GM23338 (cell line): ENCODE measurements around the gene ZNF76. TPM values are rescaled to one million over a fixed set of nuclear protein-coding genes. Genes with fewer than 3 reads are reported as not detected.

Source experiments
- ATAC-seq: fragments of 200-7000 bp; cut with Tn5 transposase; 3 replicates; pipeline ENCODE4 v1.9.1; 2020
- DNase-seq: peaks from one replicate; pipeline ENCODE4 v3.0.0-alpha.2; 2015; ENCODE audit warnings: low spot score
- H2AFZ ChIP-seq: fragments of 200-600 bp; sonication (generic); 2 replicates; pipeline ENCODE4 v1.8.0; 2016; ENCODE audit warnings: antibody characterized with exemption, mild to moderate bottlenecking, moderate library complexity
- H3F3A ChIP-seq: fragments of 200-600 bp; sonication (generic); replicated peaks from 2 replicates; pipeline ENCODE4 v1.8.0; 2017; ENCODE audit warnings: antibody characterized with exemption, mixed run types, low read depth
- H3K27ac ChIP-seq: fragments of 200-600 bp; sonication (generic); 2 replicates; pipeline ENCODE4 v1.6.1; 2016; ENCODE audit warnings: low read depth
- H3K27me3 ChIP-seq: fragments of 200-600 bp; sonication (generic); 2 replicates; pipeline ENCODE4 v1.8.0; 2016; ENCODE audit warnings: mild to moderate bottlenecking, mixed run types, moderate library complexity; ENCODE audit not compliant: insufficient read depth
- H3K36me3 ChIP-seq: fragments of 200-600 bp; sonication (generic); 2 replicates; pipeline ENCODE4 v1.8.0; 2016; ENCODE audit warnings: mild to moderate bottlenecking; ENCODE audit not compliant: insufficient read depth
- H3K4me1 ChIP-seq: fragments of 200-600 bp; sonication (generic); 2 replicates; pipeline ENCODE4 v1.8.0; 2016; ENCODE audit warnings: mild to moderate bottlenecking, moderate library complexity; ENCODE audit not compliant: insufficient read depth
- H3K4me2 ChIP-seq: fragments of 200-600 bp; sonication (generic); 2 replicates; pipeline ENCODE4 v1.7.1; 2017; ENCODE audit warnings: mixed run types
- H3K4me3 ChIP-seq: fragments of 200-600 bp; sonication (generic); 2 replicates; pipeline ENCODE4 v1.6.1; 2016; ENCODE audit warnings: mixed run types
- H3K79me2 ChIP-seq: fragments of 200-600 bp; sonication (generic); replicated peaks from 2 replicates; pipeline ENCODE4 v1.8.0; 2017; ENCODE audit warnings: mild to moderate bottlenecking; ENCODE audit not compliant: insufficient read depth
- H3K9me2 ChIP-seq: fragments of 200-600 bp; sonication (generic); 2 replicates; pipeline ENCODE4 v1.8.0; 2017; ENCODE audit not compliant: insufficient read depth
- H4K20me1 ChIP-seq: fragments of 200-600 bp; sonication (generic); replicated peaks from 2 replicates; pipeline ENCODE4 v1.8.0; 2017; ENCODE audit warnings: mild to moderate bottlenecking; ENCODE audit not compliant: insufficient read depth
- H3K27ac Mint-ChIP-seq: 2 replicates; pipeline ENCODE4 v1.8.0; 2020; ENCODE audit warnings: inconsistent platforms, mild to moderate bottlenecking, moderate library complexity, mixed read lengths
- H3K27me3 Mint-ChIP-seq: 3 replicates; pipeline ENCODE4 v1.8.0; 2022; ENCODE audit warnings: low read depth, mild to moderate bottlenecking, moderate library complexity, mixed read lengths, inconsistent platforms; ENCODE audit not compliant: insufficient read depth, poor library complexity
- H3K36me3 Mint-ChIP-seq: 3 replicates; pipeline ENCODE4 v1.8.0; 2021; ENCODE audit warnings: low read depth, mild to moderate bottlenecking, inconsistent platforms, moderate library complexity, mixed read lengths
- H3K4me1 Mint-ChIP-seq: 3 replicates; pipeline ENCODE4 v1.8.0; 2020; ENCODE audit warnings: mild to moderate bottlenecking, inconsistent platforms, mixed read lengths
- H3K4me3 Mint-ChIP-seq: 3 replicates; pipeline ENCODE4 v1.8.0; 2021; ENCODE audit warnings: moderate library complexity, mild to moderate bottlenecking, inconsistent platforms, mixed read lengths
- H3K9me3 Mint-ChIP-seq: 3 replicates; pipeline ENCODE4 v1.8.0; 2020; ENCODE audit warnings: moderate library complexity, mild to moderate bottlenecking, inconsistent platforms, mixed read lengths
- CREB1 ChIP-seq: fragments of 250-450 bp; sonication (Bioruptor Pico); IDR thresholded peaks from 2 replicates; pipeline ENCODE4 v1.5.0; 2020; ENCODE audit warnings: low read depth, mild to moderate bottlenecking, moderate library complexity
- EZH2 ChIP-seq: fragments of 200-600 bp; sonication (generic); IDR thresholded peaks from one replicate; pipeline ENCODE4 v1.8.0; 2017; ENCODE audit warnings: antibody characterized with exemption, mild to moderate bottlenecking, low read depth; ENCODE audit not compliant: unreplicated experiment
- EZH2phosphoT487 ChIP-seq: fragments of 200-600 bp; sonication (generic); IDR thresholded peaks from one replicate; pipeline ENCODE4 v1.8.1; 2018; ENCODE audit warnings: antibody characterized with exemption; ENCODE audit not compliant: unreplicated experiment
- JUNB ChIP-seq: IDR thresholded peaks from one replicate; pipeline ENCODE4 v1.6.1; 2016; ENCODE audit warnings: antibody characterized with exemption; ENCODE audit not compliant: unreplicated experiment
- NANOG ChIP-seq: IDR thresholded peaks from 2 replicates; pipeline ENCODE4 v1.6.1; 2016; ENCODE audit warnings: antibody characterized with exemption, borderline replicate concordance
- POLR2AphosphoS5 ChIP-seq: IDR thresholded peaks from 2 replicates; pipeline ENCODE4 v1.6.1; 2016; ENCODE audit warnings: antibody characterized with exemption, low read depth
- STAT1 ChIP-seq: IDR thresholded peaks from one replicate; pipeline ENCODE4 v1.6.1; 2016; ENCODE audit warnings: antibody characterized with exemption; ENCODE audit not compliant: unreplicated experiment
- ZNF331 ChIP-seq: fragments of 250-450 bp; sonication (Bioruptor Pico); IDR thresholded peaks from 2 replicates; pipeline ENCODE4 v1.5.0; 2020; ENCODE audit warnings: low read depth, mild to moderate bottlenecking, moderate library complexity
- polyA plus RNA-seq: library from polyadenylated mRNA; unstranded; fragments of >200 nt; fragmentation: Nextera tagmentation; extraction: Ambion mirVana; gene quantifications from 2 replicates; pipeline ENCODE4 v1.2.1, GENCODE V29; 2016
- total RNA-seq: library from RNA; depleted of rRNA; stranded (reverse); fragments of >200 nt; shearing (Covaris generic); gene quantifications from 2 replicates; pipeline ENCODE4 v1.2.3, GENCODE V29; 2014
- TF ChIP-seq, protein P1 (sequence below): IDR thresholded peaks from one replicate; pipeline ENCODE4 v1.6.1; 2018; ENCODE audit warnings: antibody characterized with exemption; ENCODE audit not compliant: unreplicated experiment
- TF ChIP-seq, protein P2 (sequence below): fragments of 250-450 bp; sonication (Bioruptor Pico); IDR thresholded peaks from 2 replicates; pipeline ENCODE4 v1.5.0; 2020; ENCODE audit warnings: mild to moderate bottlenecking, moderate library complexity

ZNF76 gene
- total and polyA plus RNA-seq, 2 experiments from 2014 or later = 12.5 to 18.8 TPM

GRCh38 chr6:35216851-35217811 is 42.4 kb upstream of the ZNF76 start (continued):
- TF ChIP-seq POLR2AphosphoS5 (no peak), ZNF331 (CRISPR knock-in tag) (no peak), NANOG (no peak)
- TF ChIP-seq, protein P1, sequence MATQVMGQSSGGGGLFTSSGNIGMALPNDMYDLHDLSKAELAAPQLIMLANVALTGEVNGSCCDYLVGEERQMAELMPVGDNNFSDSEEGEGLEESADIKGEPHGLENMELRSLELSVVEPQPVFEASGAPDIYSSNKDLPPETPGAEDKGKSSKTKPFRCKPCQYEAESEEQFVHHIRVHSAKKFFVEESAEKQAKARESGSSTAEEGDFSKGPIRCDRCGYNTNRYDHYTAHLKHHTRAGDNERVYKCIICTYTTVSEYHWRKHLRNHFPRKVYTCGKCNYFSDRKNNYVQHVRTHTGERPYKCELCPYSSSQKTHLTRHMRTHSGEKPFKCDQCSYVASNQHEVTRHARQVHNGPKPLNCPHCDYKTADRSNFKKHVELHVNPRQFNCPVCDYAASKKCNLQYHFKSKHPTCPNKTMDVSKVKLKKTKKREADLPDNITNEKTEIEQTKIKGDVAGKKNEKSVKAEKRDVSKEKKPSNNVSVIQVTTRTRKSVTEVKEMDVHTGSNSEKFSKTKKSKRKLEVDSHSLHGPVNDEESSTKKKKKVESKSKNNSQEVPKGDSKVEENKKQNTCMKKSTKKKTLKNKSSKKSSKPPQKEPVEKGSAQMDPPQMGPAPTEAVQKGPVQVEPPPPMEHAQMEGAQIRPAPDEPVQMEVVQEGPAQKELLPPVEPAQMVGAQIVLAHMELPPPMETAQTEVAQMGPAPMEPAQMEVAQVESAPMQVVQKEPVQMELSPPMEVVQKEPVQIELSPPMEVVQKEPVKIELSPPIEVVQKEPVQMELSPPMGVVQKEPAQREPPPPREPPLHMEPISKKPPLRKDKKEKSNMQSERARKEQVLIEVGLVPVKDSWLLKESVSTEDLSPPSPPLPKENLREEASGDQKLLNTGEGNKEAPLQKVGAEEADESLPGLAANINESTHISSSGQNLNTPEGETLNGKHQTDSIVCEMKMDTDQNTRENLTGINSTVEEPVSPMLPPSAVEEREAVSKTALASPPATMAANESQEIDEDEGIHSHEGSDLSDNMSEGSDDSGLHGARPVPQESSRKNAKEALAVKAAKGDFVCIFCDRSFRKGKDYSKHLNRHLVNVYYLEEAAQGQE = no peak

- Histone ChIP-seq H3K36me3 (no peaks in the 10 kb centered on the region), H3K27ac (no peak overlapping the region), H3K79me2 (no peaks in the 10 kb centered on the region; the same call in 1 of the 2 replicates), H3F3A (peaks cover 8% of the 10 kb centered on the region; the same call in 1 of the 2 replicates), H3K9me2 (no peaks in the 10 kb centered on the region), H3K4me1 (peaks cover 35% of the 10 kb centered on the region), H3K27me3 (peaks cover 86% of the 10 kb centered on the region), H4K20me1 (peaks cover 22% of the 10 kb centered on the region), H2AFZ (no peak overlapping the region), H3K4me3 (peak overlapping the region; percentile 42), H3K4me2 (peak overlapping the region; percentile 75)
- no peaks in the 10 kb centered on the region for H3K9me3 Mint-ChIP-seq
- no peaks in the 10 kb centered on the region for H3K36me3 Mint-ChIP-seq
- H3K27ac Mint-ChIP-seq = no peak overlapping the region
- H3K4me1 Mint-ChIP-seq = peaks cover 48% of the 10 kb centered on the region
- DNase-seq = no peak
- peaks cover 34% of the 10 kb centered on the region for H3K27me3 Mint-ChIP-seq
- ATAC-seq = no peak
- H3K4me3 Mint-ChIP-seq = no peak overlapping the region; the same call in 2 of the 3 replicates
- TF ChIP-seq, protein P1 = no peak
- TF ChIP-seq STAT1 = no peak
- TF ChIP-seq, protein P2, sequence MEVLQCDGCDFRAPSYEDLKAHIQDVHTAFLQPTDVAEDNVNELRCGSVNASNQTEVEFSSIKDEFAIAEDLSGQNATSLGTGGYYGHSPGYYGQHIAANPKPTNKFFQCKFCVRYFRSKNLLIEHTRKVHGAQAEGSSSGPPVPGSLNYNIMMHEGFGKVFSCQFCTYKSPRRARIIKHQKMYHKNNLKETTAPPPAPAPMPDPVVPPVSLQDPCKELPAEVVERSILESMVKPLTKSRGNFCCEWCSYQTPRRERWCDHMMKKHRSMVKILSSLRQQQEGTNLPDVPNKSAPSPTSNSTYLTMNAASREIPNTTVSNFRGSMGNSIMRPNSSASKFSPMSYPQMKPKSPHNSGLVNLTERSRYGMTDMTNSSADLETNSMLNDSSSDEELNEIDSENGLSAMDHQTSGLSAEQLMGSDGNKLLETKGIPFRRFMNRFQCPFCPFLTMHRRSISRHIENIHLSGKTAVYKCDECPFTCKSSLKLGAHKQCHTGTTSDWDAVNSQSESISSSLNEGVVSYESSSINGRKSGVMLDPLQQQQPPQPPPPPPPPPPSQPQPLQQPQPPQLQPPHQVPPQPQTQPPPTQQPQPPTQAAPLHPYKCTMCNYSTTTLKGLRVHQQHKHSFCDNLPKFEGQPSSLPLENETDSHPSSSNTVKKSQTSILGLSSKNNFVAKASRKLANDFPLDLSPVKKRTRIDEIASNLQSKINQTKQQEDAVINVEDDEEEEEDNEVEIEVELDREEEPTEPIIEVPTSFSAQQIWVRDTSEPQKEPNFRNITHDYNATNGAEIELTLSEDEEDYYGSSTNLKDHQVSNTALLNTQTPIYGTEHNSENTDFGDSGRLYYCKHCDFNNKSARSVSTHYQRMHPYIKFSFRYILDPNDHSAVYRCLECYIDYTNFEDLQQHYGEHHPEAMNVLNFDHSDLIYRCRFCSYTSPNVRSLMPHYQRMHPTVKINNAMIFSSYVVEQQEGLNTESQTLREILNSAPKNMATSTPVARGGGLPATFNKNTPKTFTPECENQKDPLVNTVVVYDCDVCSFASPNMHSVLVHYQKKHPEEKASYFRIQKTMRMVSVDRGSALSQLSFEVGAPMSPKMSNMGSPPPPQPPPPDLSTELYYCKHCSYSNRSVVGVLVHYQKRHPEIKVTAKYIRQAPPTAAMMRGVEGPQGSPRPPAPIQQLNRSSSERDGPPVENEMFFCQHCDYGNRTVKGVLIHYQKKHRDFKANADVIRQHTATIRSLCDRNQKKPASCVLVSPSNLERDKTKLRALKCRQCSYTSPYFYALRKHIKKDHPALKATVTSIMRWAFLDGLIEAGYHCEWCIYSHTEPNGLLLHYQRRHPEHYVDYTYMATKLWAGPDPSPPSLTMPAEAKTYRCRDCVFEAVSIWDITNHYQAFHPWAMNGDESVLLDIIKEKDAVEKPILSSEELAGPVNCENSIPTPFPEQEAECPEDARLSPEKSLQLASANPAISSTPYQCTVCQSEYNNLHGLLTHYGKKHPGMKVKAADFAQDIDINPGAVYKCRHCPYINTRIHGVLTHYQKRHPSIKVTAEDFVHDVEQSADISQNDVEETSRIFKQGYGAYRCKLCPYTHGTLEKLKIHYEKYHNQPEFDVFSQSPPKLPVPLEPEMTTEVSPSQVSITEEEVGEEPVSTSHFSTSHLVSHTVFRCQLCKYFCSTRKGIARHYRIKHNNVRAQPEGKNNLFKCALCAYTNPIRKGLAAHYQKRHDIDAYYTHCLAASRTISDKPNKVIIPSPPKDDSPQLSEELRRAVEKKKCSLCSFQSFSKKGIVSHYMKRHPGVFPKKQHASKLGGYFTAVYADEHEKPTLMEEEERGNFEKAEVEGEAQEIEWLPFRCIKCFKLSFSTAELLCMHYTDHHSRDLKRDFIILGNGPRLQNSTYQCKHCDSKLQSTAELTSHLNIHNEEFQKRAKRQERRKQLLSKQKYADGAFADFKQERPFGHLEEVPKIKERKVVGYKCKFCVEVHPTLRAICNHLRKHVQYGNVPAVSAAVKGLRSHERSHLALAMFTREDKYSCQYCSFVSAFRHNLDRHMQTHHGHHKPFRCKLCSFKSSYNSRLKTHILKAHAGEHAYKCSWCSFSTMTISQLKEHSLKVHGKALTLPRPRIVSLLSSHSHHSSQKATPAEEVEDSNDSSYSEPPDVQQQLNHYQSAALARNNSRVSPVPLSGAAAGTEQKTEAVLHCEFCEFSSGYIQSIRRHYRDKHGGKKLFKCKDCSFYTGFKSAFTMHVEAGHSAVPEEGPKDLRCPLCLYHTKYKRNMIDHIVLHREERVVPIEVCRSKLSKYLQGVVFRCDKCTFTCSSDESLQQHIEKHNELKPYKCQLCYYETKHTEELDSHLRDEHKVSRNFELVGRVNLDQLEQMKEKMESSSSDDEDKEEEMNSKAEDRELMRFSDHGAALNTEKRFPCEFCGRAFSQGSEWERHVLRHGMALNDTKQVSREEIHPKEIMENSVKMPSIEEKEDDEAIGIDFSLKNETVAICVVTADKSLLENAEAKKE = no peak
- no peak for TF ChIP-seq EZH2phosphoT487
- no peak for TF ChIP-seq ZNF331 (CRISPR knock-in tag)
- TF ChIP-seq CREB1 (CRISPR knock-in tag) = no peak
- no peak for TF ChIP-seq JUNB
- TF ChIP-seq EZH2 = no peak
These were observed 41.5 kb upstream of the ZNF76 start for GRCh38 chr6:35218021-35218420.
